Duodenal mucosa (tissue), 2 donors: ENCODE measurements around the gene CCM2L.
A peak's percentile ranks its signal among the peaks of the same experiment; 100 is the strongest.

Source experiments
- H3K27ac ChIP-seq: one replicate; pipeline ENCODE4 v1.7.0; 2013; ENCODE audit warnings: low read depth, low read length
- H3K27me3 ChIP-seq, 2 donors: one replicate each; pipeline ENCODE4 v1.7.0; 2013; ENCODE audit warnings: low read length in 2 of 2, control low read depth in 1 of 2; ENCODE audit not compliant: insufficient read depth in 2 of 2, control insufficient read depth in 1 of 2
- H3K36me3 ChIP-seq, 2 donors: one replicate each; pipeline ENCODE4 v1.7.0; 2013; ENCODE audit warnings: low read length in 2 of 2, control low read depth in 1 of 2; ENCODE audit not compliant: insufficient read depth in 2 of 2, control insufficient read depth in 1 of 2
- H3K4me1 ChIP-seq, 2 donors: one replicate each; pipeline ENCODE4 v1.7.0; 2013; ENCODE audit warnings: low read length in 2 of 2, control low read depth in 1 of 2; ENCODE audit not compliant: insufficient read depth in 2 of 2, control insufficient read depth in 1 of 2
- H3K4me3 ChIP-seq, 2 donors: one replicate each; pipeline ENCODE4 v1.7.0; 2013; ENCODE audit warnings: low read length in 2 of 2, low read depth in 1 of 2
- H3K9ac ChIP-seq, 2 donors: one replicate each; pipeline ENCODE4 v1.7.0; 2013; ENCODE audit warnings: low read length in 2 of 2, low read depth in 1 of 2
- H3K9me3 ChIP-seq, 2 donors: one replicate each; pipeline ENCODE4 v1.7.0; 2013; ENCODE audit warnings: low read length in 2 of 2, control low read depth in 1 of 2; ENCODE audit not compliant: control insufficient read depth in 1 of 2

The CCM2L gene

GRCh38 chr20:32012159-32012688 is 2.0 kb downstream of the CCM2L start:
- no peaks in the 10 kb centered on the region for H3K9me3 ChIP-seq
- H3K27ac ChIP-seq: no peak overlapping the region
- peaks cover 1 to 8% of the 10 kb centered on the region in 2 donors for H3K27me3 ChIP-seq
- H3K4me1 ChIP-seq: no peaks in the 10 kb centered on the region
- no peak overlapping the region for H3K9ac ChIP-seq
- H3K36me3 ChIP-seq: no peaks in the 10 kb centered on the region
- H3K4me3 ChIP-seq: no peak overlapping the region

DNA sequence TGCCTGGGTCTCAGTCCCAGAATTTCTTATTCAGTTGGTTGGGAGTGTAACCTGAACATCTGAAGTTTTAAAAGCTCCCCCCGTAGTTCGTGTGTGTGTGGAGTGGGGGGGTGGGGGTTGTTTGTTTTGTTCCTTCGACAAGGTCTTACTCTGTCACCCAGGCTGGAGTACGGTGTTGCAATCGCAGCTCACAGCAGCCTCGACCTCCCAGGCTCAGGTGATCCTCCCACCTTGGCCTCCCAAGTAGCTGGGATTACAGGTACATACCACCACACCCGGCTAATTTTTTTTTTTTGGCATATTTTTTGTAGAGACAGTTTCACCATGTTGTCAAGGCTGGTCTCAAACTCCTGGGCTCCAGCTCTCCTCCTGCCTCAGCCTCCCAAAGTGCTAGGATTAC is 3.1 kb downstream of the CCM2L start:
- Histone ChIP-seq H3K9ac (no peak overlapping the region), H3K27ac (no peak overlapping the region), H3K27me3 (peaks cover 7 to 11% of the 10 kb centered on the region in 2 donors), H3K9me3 (no peaks in the 10 kb centered on the region), H3K4me3 (no peak overlapping the region), H3K36me3 (no peaks in the 10 kb centered on the region), H3K4me1 (peaks cover 3 to 5% of the 10 kb centered on the region in 2 donors)

DNA sequence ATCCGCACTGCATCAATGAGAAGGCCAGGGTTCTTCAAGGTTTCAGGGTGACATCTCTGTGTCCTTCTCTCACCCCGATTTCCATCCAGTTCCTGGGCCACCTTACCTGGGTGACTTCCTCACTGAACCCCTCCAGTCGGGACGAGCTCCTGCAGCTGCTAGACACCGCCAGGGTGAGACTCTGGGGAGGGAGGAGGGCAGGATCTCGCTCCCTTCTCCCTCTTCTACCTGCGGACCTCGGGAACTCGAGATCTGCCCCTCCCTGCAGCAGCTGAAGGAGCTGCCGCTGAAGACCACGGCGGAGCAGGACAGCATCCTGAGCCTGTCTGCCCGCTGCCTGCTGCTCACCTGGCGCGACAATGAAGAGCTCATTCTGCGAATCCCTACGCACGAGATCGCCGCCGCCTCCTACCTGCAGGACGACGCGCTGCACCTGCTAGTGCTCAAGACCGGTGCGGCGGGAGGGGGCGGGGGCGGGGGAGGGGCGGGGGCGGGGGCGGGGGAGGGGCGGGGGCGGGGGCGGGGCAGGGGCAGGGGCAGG is 7.5 kb downstream of the CCM2L start:
- Histone ChIP-seq H3K27me3 (peaks cover 32 to 37% of the 10 kb centered on the region in 2 donors), H3K4me3 (no peak overlapping the region), H3K9me3 (no peaks in the 10 kb centered on the region), H3K9ac (no peak overlapping the region), H3K27ac (no peak overlapping the region), H3K4me1 (peaks cover 3 to 9% of the 10 kb centered on the region in 2 donors), H3K36me3 (no peaks in the 10 kb centered on the region)

GRCh38 chr20:32018269-32019155 is 8.3 kb downstream of the CCM2L start:
- H3K27ac ChIP-seq: no peak overlapping the region

DNA sequence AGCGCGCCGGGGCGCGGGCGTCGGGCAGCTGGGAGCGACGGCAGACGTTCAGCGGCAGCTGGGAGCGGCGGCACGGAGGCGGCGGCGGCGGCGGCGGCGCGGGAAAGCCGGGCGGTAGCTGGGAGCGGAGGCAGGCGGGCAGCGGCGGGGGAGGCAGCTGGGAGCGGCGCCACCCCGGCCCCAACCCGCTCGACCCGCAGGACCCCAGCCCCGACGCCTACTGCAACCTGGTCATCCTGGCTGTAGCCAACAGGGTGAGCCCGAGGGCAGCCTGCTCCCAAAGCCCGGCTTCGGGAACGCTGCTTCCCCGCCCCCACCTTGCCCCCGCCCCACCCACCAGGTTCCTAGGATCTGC is 8.9 kb downstream of the CCM2L start:
- Histone ChIP-seq H3K9ac (no peak overlapping the region), H3K27ac (no peak overlapping the region), H3K36me3 (no peaks in the 10 kb centered on the region), H3K4me1 (peaks cover 3 to 9% of the 10 kb centered on the region in 2 donors), H3K9me3 (no peaks in the 10 kb centered on the region), H3K27me3 (peaks cover 37 to 39% of the 10 kb centered on the region in 2 donors), H3K4me3 (peak overlapping the region in 1 of 2 donors; percentile 40)

More at GRCh38 chr20:32018269-32019155, 8.3 kb downstream of the CCM2L start:
- Histone ChIP-seq H3K4me3 (peak overlapping the region; percentile 56 to 66), H3K9me3 (no peaks in the 10 kb centered on the region), H3K9ac (no peak overlapping the region), H3K4me1 (peaks cover 3 to 9% of the 10 kb centered on the region in 2 donors), H3K36me3 (no peaks in the 10 kb centered on the region), H3K27me3 (peaks cover 36 to 37% of the 10 kb centered on the region in 2 donors)

DNA sequence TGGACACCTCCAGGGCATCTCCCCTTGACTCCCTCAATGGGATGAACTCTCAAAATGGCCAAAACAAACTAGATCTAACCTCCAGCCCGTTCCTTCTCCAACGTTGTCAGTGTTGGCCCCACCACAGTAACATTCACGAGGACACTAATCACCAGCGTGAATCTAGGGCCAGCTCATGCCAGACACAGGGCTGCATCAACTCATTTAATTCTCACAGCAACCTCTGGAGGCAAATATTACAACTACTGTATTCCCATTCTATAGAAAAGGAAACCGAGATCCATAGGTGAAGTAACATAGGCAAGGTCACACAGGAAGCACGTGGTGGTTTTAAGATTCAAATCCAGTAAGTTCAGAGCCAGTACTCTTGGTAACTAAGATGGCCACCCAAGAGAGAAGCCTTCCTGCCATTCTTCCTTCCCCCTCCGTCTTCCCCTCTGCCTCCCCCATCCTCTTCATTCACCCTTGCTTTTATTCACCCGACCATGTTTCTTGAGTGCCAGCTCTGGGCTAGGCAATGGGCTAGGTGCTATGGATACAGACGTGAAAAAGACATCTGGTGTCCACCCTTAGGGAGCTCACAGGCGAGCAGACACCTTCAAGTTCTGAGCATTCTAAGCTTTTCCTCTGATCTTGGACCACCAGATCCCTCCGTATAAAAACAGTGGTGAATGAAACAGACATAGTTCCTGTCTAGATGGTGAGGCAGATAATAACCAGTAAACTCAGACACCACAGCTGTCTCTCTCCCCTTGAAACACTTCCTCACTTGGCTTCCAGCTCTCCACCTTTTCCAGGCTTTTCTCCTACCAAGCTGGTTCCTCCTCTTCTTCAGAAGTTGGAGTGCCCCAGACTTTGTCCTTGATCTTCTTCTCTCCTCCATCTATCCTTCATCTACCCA is 9.6 kb downstream of the CCM2L start:
- peaks cover 3 to 9% of the 10 kb centered on the region in 2 donors for H3K4me1 ChIP-seq
- no peak overlapping the region for H3K27ac ChIP-seq
- H3K9ac ChIP-seq: no peak overlapping the region
- H3K4me3 ChIP-seq: peak overlapping the region in 1 of 2 donors; percentile 40
- H3K27me3 ChIP-seq: peaks cover 34 to 42% of the 10 kb centered on the region in 2 donors
- no peaks in the 10 kb centered on the region for H3K9me3 ChIP-seq
- H3K36me3 ChIP-seq: no peaks in the 10 kb centered on the region

GRCh38 chr20:32021091-32021490 is 10.9 kb downstream of the CCM2L start:
- peaks cover 38 to 46% of the 10 kb centered on the region in 2 donors for H3K27me3 ChIP-seq
- no peak overlapping the region for H3K4me3 ChIP-seq
- H3K36me3 ChIP-seq: no peaks in the 10 kb centered on the region
- H3K9me3 ChIP-seq: no peaks in the 10 kb centered on the region
- H3K9ac ChIP-seq: no peak overlapping the region
- H3K27ac ChIP-seq: no peak overlapping the region
- peaks cover 3 to 9% of the 10 kb centered on the region in 2 donors for H3K4me1 ChIP-seq

- H3K4me1 ChIP-seq: peaks cover 0 to 4% of the 10 kb centered on the region in 2 donors
- no peak overlapping the region for H3K27ac ChIP-seq
- H3K9ac ChIP-seq: no peak overlapping the region
- no peak overlapping the region for H3K4me3 ChIP-seq
- no peaks in the 10 kb centered on the region for H3K36me3 ChIP-seq
- H3K9me3 ChIP-seq: no peaks in the 10 kb centered on the region
- peaks cover 31 to 36% of the 10 kb centered on the region in 2 donors for H3K27me3 ChIP-seq
Observed at GRCh38 chr20:32024683-32025295, 14.6 kb downstream of the CCM2L start.

GRCh38 chr20:32027643-32028042 is 17.4 kb downstream of the CCM2L start:
- Histone ChIP-seq H3K27ac (no peak overlapping the region), H3K27me3 (peaks cover 17 to 28% of the 10 kb centered on the region in 2 donors), H3K36me3 (no peaks in the 10 kb centered on the region), H3K4me3 (no peak overlapping the region), H3K9ac (no peak overlapping the region), H3K4me1 (peaks cover 0 to 11% of the 10 kb centered on the region in 2 donors), H3K9me3 (no peaks in the 10 kb centered on the region)
